GM13977 (cell line): ENCODE results near the gene CCDC93.

ENCODE experiments used
- DNase-seq: peaks from one replicate; pipeline ENCODE4 v3.0.0; 2012; ENCODE audit warnings: low spot score
- in situ Hi-C: fragments of 300-500 bp; cut with MboI; formaldehyde crosslinking; loops from one replicate; pipeline ENCODE4 v1.12.0; 2022; ENCODE audit warnings: low sequenced_read_pairs, low pct_unique_long_range_greater_than_20kb, mixed read lengths, inconsistent platforms; ENCODE audit not compliant: unreplicated experiment
- TF ChIP-seq, protein P1 (sequence below): IDR thresholded peaks from 2 replicates; pipeline ENCODE4 v1.5.1; 2012; ENCODE audit warnings: mild to moderate bottlenecking, control low read depth; ENCODE audit not compliant: insufficient read depth; ENCODE audit errors: extremely low read depth, missing control alignments

The CCDC93 gene

GRCh38 chr2:118058951-118059350 lies 45.1 kb upstream of the CCDC93 start:
- no peak for DNase-seq
- in situ Hi-C loops = no loop called here
- TF ChIP-seq, protein P1, sequence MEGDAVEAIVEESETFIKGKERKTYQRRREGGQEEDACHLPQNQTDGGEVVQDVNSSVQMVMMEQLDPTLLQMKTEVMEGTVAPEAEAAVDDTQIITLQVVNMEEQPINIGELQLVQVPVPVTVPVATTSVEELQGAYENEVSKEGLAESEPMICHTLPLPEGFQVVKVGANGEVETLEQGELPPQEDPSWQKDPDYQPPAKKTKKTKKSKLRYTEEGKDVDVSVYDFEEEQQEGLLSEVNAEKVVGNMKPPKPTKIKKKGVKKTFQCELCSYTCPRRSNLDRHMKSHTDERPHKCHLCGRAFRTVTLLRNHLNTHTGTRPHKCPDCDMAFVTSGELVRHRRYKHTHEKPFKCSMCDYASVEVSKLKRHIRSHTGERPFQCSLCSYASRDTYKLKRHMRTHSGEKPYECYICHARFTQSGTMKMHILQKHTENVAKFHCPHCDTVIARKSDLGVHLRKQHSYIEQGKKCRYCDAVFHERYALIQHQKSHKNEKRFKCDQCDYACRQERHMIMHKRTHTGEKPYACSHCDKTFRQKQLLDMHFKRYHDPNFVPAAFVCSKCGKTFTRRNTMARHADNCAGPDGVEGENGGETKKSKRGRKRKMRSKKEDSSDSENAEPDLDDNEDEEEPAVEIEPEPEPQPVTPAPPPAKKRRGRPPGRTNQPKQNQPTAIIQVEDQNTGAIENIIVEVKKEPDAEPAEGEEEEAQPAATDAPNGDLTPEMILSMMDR = no peak

DNA sequence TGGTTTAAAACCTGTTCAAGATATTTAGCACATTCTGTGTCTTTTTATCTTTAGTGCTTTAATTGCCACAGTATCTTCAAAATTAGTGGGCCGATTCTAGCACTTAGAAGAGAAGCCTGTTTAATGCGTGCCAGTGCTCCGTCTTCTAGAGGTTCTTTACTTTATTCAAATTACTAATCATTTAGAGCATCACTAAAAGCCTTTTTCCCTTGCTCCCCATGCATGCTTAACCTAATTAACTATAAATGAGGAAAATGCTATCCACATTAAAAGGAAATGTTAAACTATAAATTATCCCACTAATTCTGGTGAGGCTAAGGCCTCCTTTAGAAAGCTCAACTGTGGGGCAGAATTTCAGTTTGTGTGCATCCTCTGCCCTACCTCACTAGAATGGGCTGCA lies 42.9 kb upstream of the CCDC93 start:
- in situ Hi-C loops = no loop called here
- TF ChIP-seq, protein P1 = no peak
- no peak for DNase-seq

- in situ Hi-C loops = no loop called here
- TF ChIP-seq, protein P1 = no peak
Observed at GRCh38 chr2:118056165-118056534, 42.3 kb upstream of the CCDC93 start.

DNA sequence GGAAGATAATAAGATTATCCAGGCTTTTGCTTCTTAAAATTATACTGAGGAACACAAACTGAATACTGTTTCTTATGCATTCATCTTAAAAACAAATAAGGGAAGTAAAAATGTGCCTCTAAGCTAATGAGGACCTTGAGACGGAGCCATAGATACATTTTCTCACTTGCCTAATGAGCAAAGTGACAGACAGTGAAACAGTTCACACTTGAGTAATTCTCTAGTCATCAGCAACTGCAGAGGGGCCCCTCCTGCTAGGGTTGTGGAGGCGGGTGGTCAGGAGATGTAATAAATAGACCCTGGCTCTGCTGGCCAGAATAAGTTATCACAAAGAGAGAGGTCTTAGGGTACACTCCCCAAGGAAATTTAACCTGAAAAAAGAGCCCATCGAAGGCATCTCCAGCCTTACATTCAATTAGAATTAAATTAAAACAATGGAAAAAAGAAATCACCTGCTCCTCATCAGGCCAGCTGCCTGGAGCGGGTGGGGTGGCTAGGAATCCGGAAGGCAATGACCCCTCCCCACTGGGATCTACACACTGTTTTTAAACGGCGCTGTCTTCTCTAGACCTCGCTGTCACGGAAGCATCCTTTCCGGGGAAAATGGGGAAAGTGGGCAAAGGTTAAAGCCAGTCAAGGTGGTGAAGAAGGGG lies 41.8 kb upstream of the CCDC93 start:
- peak; percentile 13 for DNase-seq
- in situ Hi-C loops = no loop called here

More at GRCh38 chr2:118056165-118056534, 42.3 kb upstream of the CCDC93 start:
- no peak for DNase-seq

DNA sequence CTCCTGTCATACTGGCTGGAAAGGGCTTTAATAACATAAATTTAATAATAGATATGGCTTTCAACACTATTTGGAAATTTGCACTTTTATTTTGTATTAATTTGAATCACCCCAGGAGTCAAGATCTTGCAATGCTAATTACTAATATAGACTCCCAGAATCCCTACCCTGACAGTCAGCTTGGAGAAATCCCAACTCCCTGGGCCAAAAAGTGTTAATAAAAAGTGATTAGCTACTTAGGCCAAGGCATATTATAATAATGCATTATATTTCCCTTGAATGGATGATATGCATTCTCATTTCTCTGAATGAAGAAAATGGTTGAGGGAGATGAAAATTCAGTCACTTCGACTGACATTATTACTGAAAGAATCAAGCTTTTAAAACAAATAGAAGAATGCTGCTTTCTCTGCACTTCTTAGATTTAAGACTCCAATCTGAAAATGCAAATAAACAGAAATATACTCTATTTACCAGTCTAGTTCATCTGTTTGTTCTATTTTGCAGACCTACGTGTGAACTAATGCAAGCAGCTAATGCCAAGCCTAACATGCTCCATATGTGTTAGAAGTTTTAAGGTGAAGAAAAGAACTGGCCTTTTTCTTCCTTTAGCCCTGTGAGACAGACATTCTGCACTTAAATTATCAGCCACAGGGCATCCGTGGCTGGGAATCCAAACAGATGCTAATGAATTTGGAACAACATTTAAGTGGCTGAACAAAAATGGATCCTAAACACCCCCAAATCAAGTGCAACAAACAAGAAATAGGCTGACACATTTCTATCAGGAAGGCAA lies 40.5 kb upstream of the CCDC93 start:
- TF ChIP-seq, protein P1 = no peak
- DNase-seq = no peak

More for the DNA sequence above, 41.8 kb upstream of the CCDC93 start:
- TF ChIP-seq, protein P1 = no peak

GRCh38 chr2:118053681-118054080 lies 39.8 kb upstream of the CCDC93 start:
- in situ Hi-C loops = no loop called here
- no peak for DNase-seq
- TF ChIP-seq, protein P1 = no peak

More for the DNA sequence above, 40.5 kb upstream of the CCDC93 start:
- in situ Hi-C loops = no loop called here
